Transverse colon (tissue), 4 donors: ENCODE data around the gene NFYA. TPM values are rescaled to one million over a fixed set of nuclear protein-coding genes. Genes with fewer than 3 reads are reported as not detected.

ENCODE experiments used
- DNase-seq: peaks from one replicate; pipeline ENCODE4 v3.0.0-alpha.2; 2019
- H3K27ac ChIP-seq, 4 donors: fragments of 200-600 bp; sonication (generic); 2 replicates each; pipeline ENCODE4 v1.5.1; 2016 to 2018; ENCODE audit warnings: inconsistent platforms in 4 of 4
- H3K27me3 ChIP-seq: fragments of 200-600 bp; sonication (generic); 2 replicates; pipeline ENCODE4 v1.5.1; 2017; ENCODE audit warnings: inconsistent platforms
- H3K36me3 ChIP-seq, 4 donors: fragments of 200-600 bp; sonication (generic); 2 replicates each; pipeline ENCODE4 v1.5.1; 2017 to 2019; ENCODE audit warnings: inconsistent platforms in 4 of 4
- H3K4me1 ChIP-seq, 4 donors: fragments of 200-600 bp; sonication (generic); 2 replicates each; pipeline ENCODE4 v1.5.1; 2017 to 2020; ENCODE audit warnings: inconsistent platforms in 4 of 4
- H3K4me3 ChIP-seq, 4 donors: fragments of 200-600 bp; sonication (generic); 1 replicate in 1 of 4; 2 replicates in 3 of 4; pipeline versions ENCODE4 v1.5.1 to v1.6.1; 2017 to 2019; ENCODE audit warnings: inconsistent platforms in 4 of 4
- H3K9me3 ChIP-seq, 2 donors: fragments of 200-600 bp; sonication (generic); 2 replicates each; pipeline ENCODE4 v1.5.1; 2017 to 2019; ENCODE audit warnings: inconsistent platforms in 2 of 2
- CTCF ChIP-seq, 5 experiments: fragments of 200-600 bp in 3 of 5; fragments of 450-650 bp in 2 of 5; sonication (generic) in 3 of 5; IDR thresholded peaks; 1 replicate in 2 of 5; 2 replicates in 3 of 5; pipeline ENCODE4 v1.5.1; 2016 to 2017; ENCODE audit warnings: antibody characterized with exemption in 5 of 5, inconsistent platforms in 3 of 5, mild to moderate bottlenecking in 2 of 5, moderate library complexity in 1 of 5
- EP300 ChIP-seq: sonication (generic); formaldehyde crosslinking; IDR thresholded peaks from one replicate; pipeline ENCODE4 v1.6.1; 2017; ENCODE audit warnings: antibody characterized with exemption, low read depth
- POLR2A ChIP-seq: fragments of 450-650 bp; IDR thresholded peaks from one replicate; pipeline ENCODE4 v1.6.1; 2016; ENCODE audit warnings: antibody characterized with exemption, mild to moderate bottlenecking, moderate library complexity
- POLR2AphosphoS5 ChIP-seq, 3 donors: sonication (generic); formaldehyde crosslinking; IDR thresholded peaks; one replicate each; pipeline ENCODE4 v1.6.1; 2016; ENCODE audit warnings: antibody characterized with exemption in 3 of 3
- WGBS, 2 donors: methylation state at CpG; one replicate each; pipeline ENCODE4 v1.1.5; 2018; ENCODE audit warnings: low coverage in 1 of 2; 5-methylcytosine and 5-hydroxymethylcytosine counted together
- in situ Hi-C, 4 donors: fragments of 200-750 bp; cut with MboI; loops; one replicate each; pipeline versions ENCODE4 v1.15.0 to v1.15.1; 2017; ENCODE audit warnings: low sequenced_read_pairs in 3 of 4, low pct_ligation_motif_present in 1 of 4, low pct_unique_long_range_greater_than_20kb in 1 of 4
- intact Hi-C: fragments of 100-400 bp; cut with DNase I; formaldehyde crosslinking; loops from one replicate; pipeline ENCODE4 v1.15.1; 2023; ENCODE audit warnings: low total_unique reads
- total RNA-seq, 4 donors: library from RNA; depleted of rRNA; stranded (reverse); fragments of >200 nt; gene quantifications; one replicate each; pipeline ENCODE4 v1.1.0, GENCODE V29; 2016

NFYA gene
- total RNA-seq, 4 donors from 2014 or later: 11.1 to 64.3 (median 20.9) TPM

DNA sequence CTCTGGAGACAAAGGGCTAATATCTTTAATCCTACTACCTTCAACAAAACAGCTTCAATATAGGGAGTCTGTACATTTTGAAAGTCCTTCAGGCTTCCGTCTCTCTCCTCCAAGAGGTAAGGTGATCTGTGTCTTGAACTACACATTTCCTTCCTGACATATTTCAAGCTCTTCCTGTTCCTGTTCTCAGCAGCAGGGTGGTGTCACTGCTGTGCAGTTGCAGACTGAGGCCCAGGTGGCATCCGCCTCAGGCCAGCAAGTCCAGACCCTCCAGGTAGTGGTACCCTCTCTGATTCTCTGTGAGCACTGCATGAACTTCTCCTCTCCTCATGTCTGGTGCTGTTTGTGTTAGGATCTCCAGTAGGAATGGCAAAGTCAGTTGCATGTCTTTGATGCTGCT, 7.8 kb downstream of the NFYA start:
- H3K4me3 ChIP-seq: no peak overlapping the region
- peaks cover 0 to 42% (median 8%) of the 10 kb centered on the region in 4 donors for H3K36me3 ChIP-seq
- no peaks in the 10 kb centered on the region for H3K27me3 ChIP-seq
- DNase-seq: no peak
- H3K27ac ChIP-seq: no peak overlapping the region
- H3K9me3 ChIP-seq: no peaks in the 10 kb centered on the region
- intact Hi-C loops: no loop called here
- 67 to 84% methylated on average over 1 to 2 of the region's 2 CpGs for WGBS, 2 donors
- peaks cover 4 to 26% (median 14%) of the 10 kb centered on the region in 4 donors for H3K4me1 ChIP-seq
- in situ Hi-C loops: loop anchor here in 1 of 4 donors (25.0 kb wide), 1 partner anchor 232 kb away; no protein-coding TSS in a partner anchor
- no peak for TF ChIP-seq EP300
- TF ChIP-seq POLR2A: no peak
- TF ChIP-seq CTCF (IDR thresholded peaks at IDR 0.05): no peak

DNA sequence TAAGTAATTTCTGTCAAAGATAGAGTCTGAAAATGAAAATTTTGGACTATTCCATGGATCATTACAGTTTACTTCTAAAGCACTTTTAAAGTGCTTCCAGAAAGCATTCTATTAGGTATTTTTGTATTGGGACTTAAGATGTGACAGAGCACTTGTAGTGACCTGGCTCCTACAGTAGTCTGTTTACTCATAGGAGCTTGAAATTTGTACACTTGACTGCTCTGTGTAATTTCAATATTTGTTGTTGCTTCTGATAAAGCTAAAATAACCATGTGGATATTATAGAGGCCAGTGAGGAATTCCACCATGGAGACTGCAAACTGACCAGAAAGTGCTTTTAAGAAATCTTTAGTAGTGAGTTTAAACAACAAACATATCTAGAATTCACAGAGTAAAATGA, 10.3 kb downstream of the NFYA start:
- Histone ChIP-seq H3K4me1 (peaks cover 0 to 2% (median 0%) of the 10 kb centered on the region in 4 donors), H3K36me3 (peaks cover 0 to 51% (median 8%) of the 10 kb centered on the region in 4 donors), H3K27ac (no peak overlapping the region), H3K27me3 (no peaks in the 10 kb centered on the region), H3K4me3 (no peak overlapping the region), H3K9me3 (no peaks in the 10 kb centered on the region)
- in situ Hi-C loops (loop anchor here in 1 of 4 donors (25.0 kb wide), 1 partner anchor 229 kb away; no protein-coding TSS in a partner anchor), intact Hi-C loops (no loop called here)
- TF ChIP-seq POLR2AphosphoS5 (IDR thresholded peaks at IDR 0.05) (no peak), EP300 (no peak)
- DNase-seq: no peak

DNA sequence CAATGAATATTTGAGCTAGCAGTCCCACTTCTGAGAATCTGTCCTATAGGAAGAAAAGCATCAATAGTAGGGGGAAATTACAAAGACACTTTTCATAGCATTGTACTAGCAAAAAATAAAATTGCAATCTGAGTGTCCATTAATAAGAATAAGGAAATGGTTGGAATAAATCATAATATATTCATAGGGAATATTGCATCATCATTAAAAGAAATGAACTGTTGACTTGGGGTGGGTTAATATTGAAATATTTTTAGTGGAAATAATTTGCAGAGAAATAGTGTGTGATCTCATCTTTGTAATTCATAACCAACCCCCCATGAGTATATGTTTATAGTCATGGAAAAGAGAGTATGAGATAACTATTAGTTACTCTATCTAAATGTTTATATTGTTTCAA, 12.4 kb downstream of the NFYA start:
- H3K27me3 ChIP-seq: no peaks in the 10 kb centered on the region
- in situ Hi-C loops (loop anchor here in 1 of 4 donors (25.0 kb wide), 1 partner anchor 227 kb away; no protein-coding TSS in a partner anchor), intact Hi-C loops (no loop called here)
- no peaks in the 10 kb centered on the region for H3K4me1 ChIP-seq
- no peak for DNase-seq
- peaks cover 0 to 55% (median 10%) of the 10 kb centered on the region in 4 donors for H3K36me3 ChIP-seq
- TF ChIP-seq CTCF (IDR thresholded peaks at IDR 0.05) (no peak), POLR2AphosphoS5 (IDR thresholded peaks at IDR 0.05) (no peak), POLR2A (no peak), EP300 (no peak)
- no peaks in the 10 kb centered on the region for H3K9me3 ChIP-seq
- H3K4me3 ChIP-seq: no peak overlapping the region
- H3K27ac ChIP-seq: no peak overlapping the region

- TF ChIP-seq CTCF (IDR thresholded peaks at IDR 0.05): no peak
- no peak for TF ChIP-seq POLR2AphosphoS5 (IDR thresholded peaks at IDR 0.05)
- no peak for TF ChIP-seq EP300
- no peak for TF ChIP-seq POLR2A
- Histone ChIP-seq H3K9me3 (no peaks in the 10 kb centered on the region), H3K27ac (no peak overlapping the region), H3K27me3 (no peaks in the 10 kb centered on the region), H3K4me3 (no peak overlapping the region), H3K36me3 (peaks cover 0 to 70% (median 15%) of the 10 kb centered on the region in 4 donors), H3K4me1 (no peaks in the 10 kb centered on the region)
- 96 to 100% methylated on average over 4 of the region's 4 CpGs for WGBS, 2 donors
- intact Hi-C loops: no loop called here
- DNase-seq: no peak
- in situ Hi-C loops: loop anchor here in 1 of 4 donors (25.0 kb wide), 1 partner anchor 224 kb away; no protein-coding TSS in a partner anchor
These were observed 15.7 kb downstream of the NFYA start for GRCh38 chr6:41088451-41088850.
